Ecto neural progenitor cell (in vitro differentiated cells): ENCODE results near the gene GNAT3.

Source experiments
- DNase-seq: peaks from one replicate; pipeline ENCODE4 v3.0.0-alpha.2; 2018; ENCODE audit warnings: low spot score

GNAT3 gene

GRCh38 chr7:80511964-80512363 is at the start of gene GNAT3:
Gene GNAT3, minus strand, starts transcription at chr7:80512064. Its CDS starts 138 bp downstream, at chr7:80511926.
- DNase-seq, result no peak

GRCh38 chr7:80558116-80558515 is 46.3 kb upstream of the GNAT3 start:
- no peak for DNase-seq

GRCh38 chr7:80552031-80552694 is 40.3 kb upstream of the GNAT3 start:
- no peak for DNase-seq

- no peak for DNase-seq
Measured at GRCh38 chr7:80550005-80550404, 38.1 kb upstream of the GNAT3 start.

GRCh38 chr7:80548840-80549530 is 37.1 kb upstream of the GNAT3 start:
- DNase-seq, result no peak

- DNase-seq, result no peak
Measured at GRCh38 chr7:80542398-80542797, 30.5 kb upstream of the GNAT3 start.

- DNase-seq, result no peak
Measured at GRCh38 chr7:80540836-80541235, 29.0 kb upstream of the GNAT3 start.

- DNase-seq, result no peak
Measured at GRCh38 chr7:80537091-80537490, 25.2 kb upstream of the GNAT3 start.

GRCh38 chr7:80536426-80536825 is 24.6 kb upstream of the GNAT3 start:
- DNase-seq, result no peak

GRCh38 chr7:80533287-80533686 is 21.4 kb upstream of the GNAT3 start:
- DNase-seq, result no peak

- DNase-seq, result no peak
Measured at GRCh38 chr7:80532153-80532552, 20.3 kb upstream of the GNAT3 start.

- no peak for DNase-seq
Measured at GRCh38 chr7:80530136-80530535, 18.3 kb upstream of the GNAT3 start.

GRCh38 chr7:80529362-80529761 is 17.5 kb upstream of the GNAT3 start:
- DNase-seq, result no peak

- DNase-seq, result no peak
Measured at GRCh38 chr7:80528689-80529088, 16.8 kb upstream of the GNAT3 start.

- DNase-seq, result no peak
Measured at GRCh38 chr7:80526472-80526871, 14.6 kb upstream of the GNAT3 start.

GRCh38 chr7:80524693-80525092 is 12.8 kb upstream of the GNAT3 start:
- no peak for DNase-seq

- no peak for DNase-seq
Measured at GRCh38 chr7:80521809-80522208, 9.9 kb upstream of the GNAT3 start.

GRCh38 chr7:80520199-80520598 is 8.3 kb upstream of the GNAT3 start:
- DNase-seq, result no peak

- DNase-seq, result no peak
Measured at GRCh38 chr7:80517282-80517747, 5.5 kb upstream of the GNAT3 start.

- no peak for DNase-seq
Measured at GRCh38 chr7:80515298-80515697, 3.4 kb upstream of the GNAT3 start.

- no peak for DNase-seq
Measured at GRCh38 chr7:80510021-80510420, 1.8 kb downstream of the GNAT3 start.

- no peak for DNase-seq
Measured at GRCh38 chr7:80508440-80508839, 3.4 kb downstream of the GNAT3 start.

- DNase-seq, result no peak
Measured at GRCh38 chr7:80505900-80506500, 5.9 kb downstream of the GNAT3 start.
